Stomach (tissue), 4 donors: ENCODE data around the gene MYRIP.
"Not testable (repeated sequence)": the region's sequence is repeated elsewhere in the genome, so short reads cannot be mapped to it uniquely, and the experiment has no call there.

Experiments
- CTCF ChIP-seq, 7 experiments: fragments of 450-650 bp in 4 of 7; fragments of 200-600 bp in 3 of 7; sonication (generic) in 3 of 7; IDR thresholded peaks; one replicate each; pipeline ENCODE4 v1.5.1; 2016 to 2019; ENCODE audit warnings: antibody characterized with exemption in 7 of 7, control low read depth in 2 of 7, mild to moderate bottlenecking in 1 of 7
- POLR2A ChIP-seq, 4 donors: fragments of 450-650 bp; IDR thresholded peaks; one replicate each; pipeline ENCODE4 v1.6.1; 2016; ENCODE audit warnings: antibody characterized with exemption in 4 of 4, control low read depth in 2 of 4, mild to moderate bottlenecking in 1 of 4, moderate library complexity in 1 of 4
- POLR2AphosphoS5 ChIP-seq, 3 donors: sonication (generic); formaldehyde crosslinking; IDR thresholded peaks; one replicate each; pipeline ENCODE4 v1.6.1; 2016; ENCODE audit warnings: antibody characterized with exemption in 3 of 3

DNA sequence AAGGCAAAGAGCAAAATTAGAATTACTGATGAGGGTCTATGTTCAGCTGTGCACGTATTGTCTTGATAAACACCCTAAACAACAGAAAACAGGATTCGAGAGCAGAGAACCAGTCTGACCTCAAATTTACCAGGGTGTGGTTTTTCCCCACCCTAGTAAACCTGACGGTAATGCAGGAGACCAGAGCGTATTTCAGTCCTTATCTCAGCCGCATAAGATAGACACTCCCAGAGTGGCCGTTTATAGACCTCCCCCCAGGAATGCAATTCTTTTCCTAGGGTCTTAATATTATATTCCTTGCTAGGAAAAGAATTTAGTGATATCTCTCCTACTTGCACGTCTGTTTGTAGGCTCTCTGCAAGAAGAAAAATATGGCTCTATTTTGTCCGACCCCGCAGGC lies 216.5 kb downstream of the MYRIP start:
- TF ChIP-seq CTCF, POLR2A, POLR2AphosphoS5 (IDR thresholded peaks at IDR 0.05): not testable (repeated sequence)
